OCI-LY1 (cell line): ENCODE measurements around the gene EIF4E1B.

Experiments used
- H2AFZ ChIP-seq: fragments of 200-600 bp; sonication (generic), shearing (Covaris generic); 2 replicates; pipeline ENCODE4 v1.6.0; 2014; ENCODE audit warnings: antibody characterized with exemption, mild to moderate bottlenecking, low read length
- H3F3A ChIP-seq: fragments of 200-600 bp; sonication (generic), shearing (Covaris generic); 2 replicates; pipeline ENCODE4 v1.6.0; 2014; ENCODE audit warnings: mild to moderate bottlenecking, antibody characterized with exemption, low read length, moderate library complexity; ENCODE audit not compliant: insufficient read depth
- H3K27ac ChIP-seq: fragments of 200-600 bp; sonication (generic); 2 replicates; pipeline ENCODE4 v1.5.1; 2014; ENCODE audit warnings: low read length, mixed run types, mild to moderate bottlenecking, low read depth; ENCODE audit not compliant: poor library complexity, severe bottlenecking
- H3K27me3 ChIP-seq: fragments of 200-600 bp; sonication (generic); 2 replicates; pipeline ENCODE4 v1.6.0; 2014; ENCODE audit warnings: antibody characterized with exemption, mild to moderate bottlenecking, low read length, moderate library complexity; ENCODE audit not compliant: insufficient read depth
- H3K36me3 ChIP-seq: fragments of 200-600 bp; sonication (generic); 2 replicates; pipeline ENCODE4 v1.6.1; 2014; ENCODE audit warnings: mild to moderate bottlenecking, antibody characterized with exemption, low read length, moderate library complexity, mixed read lengths; ENCODE audit not compliant: insufficient read depth
- H3K4me1 ChIP-seq: fragments of 200-600 bp; sonication (generic); 2 replicates; pipeline ENCODE4 v1.5.1; 2014; ENCODE audit warnings: mild to moderate bottlenecking, low read length, moderate library complexity; ENCODE audit not compliant: insufficient read depth, severe bottlenecking
- H3K4me2 ChIP-seq: fragments of 200-600 bp; sonication (generic), shearing (Covaris generic); 2 replicates; pipeline ENCODE4 v1.6.1; 2014; ENCODE audit warnings: low read length
- H3K4me3 ChIP-seq: fragments of 200-600 bp; sonication (generic); 2 replicates; pipeline ENCODE4 v1.5.1; 2014; ENCODE audit warnings: low read length, low read depth, mild to moderate bottlenecking, mixed read lengths; ENCODE audit not compliant: poor library complexity, severe bottlenecking
- H3K79me2 ChIP-seq: fragments of 200-600 bp; shearing (Covaris generic); 2 replicates; pipeline ENCODE4 v1.6.1; 2016; ENCODE audit warnings: mixed run types, low read length, mixed read lengths; ENCODE audit not compliant: insufficient read depth
- H3K9ac ChIP-seq: fragments of 200-600 bp; sonication (generic), shearing (Covaris generic); 2 replicates; pipeline ENCODE4 v1.6.1; 2014; ENCODE audit warnings: mild to moderate bottlenecking, low read length, mixed read lengths
- H3K9me2 ChIP-seq: fragments of 200-600 bp; sonication (generic), shearing (Covaris generic); 2 replicates; pipeline ENCODE4 v1.6.1; 2014; ENCODE audit warnings: low read depth, mild to moderate bottlenecking, low read length, mixed read lengths
- H3K9me3 ChIP-seq: fragments of 200-600 bp; shearing (Covaris generic); 2 replicates; pipeline ENCODE4 v1.6.1; 2014; ENCODE audit warnings: low read length, mixed read lengths
- H4K20me1 ChIP-seq: fragments of 200-600 bp; sonication (generic), shearing (Covaris generic); 2 replicates; pipeline ENCODE4 v1.6.0; 2016; ENCODE audit warnings: mild to moderate bottlenecking, low read length; ENCODE audit not compliant: insufficient read depth
- CTCF ChIP-seq: fragments of 200-600 bp; sonication (generic), shearing (Covaris generic); IDR thresholded peaks from 2 replicates; pipeline ENCODE4 v1.5.1; 2017; ENCODE audit warnings: mild to moderate bottlenecking, antibody characterized with exemption, low read length, moderate library complexity, mixed read lengths
- EZH2 ChIP-seq: fragments of 200-600 bp; sonication (generic), shearing (Covaris generic); IDR thresholded peaks from 2 replicates; pipeline ENCODE4 v1.8.0; 2017; ENCODE audit warnings: borderline replicate concordance, mixed run types, mild to moderate bottlenecking, antibody characterized with exemption, low read length, moderate library complexity, mixed read lengths

EIF4E1B gene

GRCh38 chr5:176594554-176594953 is 35.9 kb upstream of the EIF4E1B start:
- no peak overlapping the region for H3K27ac ChIP-seq
- no peaks in the 10 kb centered on the region for H3K4me1 ChIP-seq
- peaks cover 7% of the 10 kb centered on the region; the same call in 1 of the 2 replicates for H3K36me3 ChIP-seq
- TF ChIP-seq EZH2 = no peak
- TF ChIP-seq CTCF = no peak
- no peaks in the 10 kb centered on the region for H3K9me2 ChIP-seq
- H3K4me3 ChIP-seq = no peak overlapping the region
- no peak overlapping the region for H3K4me2 ChIP-seq
- 0 out of 2 replicates have a peak, but pooled peaks cover 2% of the 10 kb centered on the region for H3K9me3 ChIP-seq
- H3F3A ChIP-seq = no peaks in the 10 kb centered on the region
- H3K9ac ChIP-seq = no peak overlapping the region
- no peaks in the 10 kb centered on the region for H3K27me3 ChIP-seq
- no peak overlapping the region for H2AFZ ChIP-seq
- no peaks in the 10 kb centered on the region for H3K79me2 ChIP-seq
- H4K20me1 ChIP-seq = no peaks in the 10 kb centered on the region

- peaks cover 7% of the 10 kb centered on the region; the same call in 1 of the 2 replicates for H3K36me3 ChIP-seq
- no peaks in the 10 kb centered on the region for H4K20me1 ChIP-seq
- no peak overlapping the region for H2AFZ ChIP-seq
- no peak overlapping the region for H3K9ac ChIP-seq
- H3K4me1 ChIP-seq = no peaks in the 10 kb centered on the region
- H3K79me2 ChIP-seq = no peaks in the 10 kb centered on the region
- H3K4me2 ChIP-seq = no peak overlapping the region
- H3K9me2 ChIP-seq = no peaks in the 10 kb centered on the region
- no peaks in the 10 kb centered on the region for H3K27me3 ChIP-seq
- TF ChIP-seq EZH2 (no peak), CTCF (no peak)
- H3K9me3 ChIP-seq = 0 out of 2 replicates have a peak, but pooled peaks cover 2% of the 10 kb centered on the region
- H3K27ac ChIP-seq = no peak overlapping the region
- H3K4me3 ChIP-seq = no peak overlapping the region
- H3F3A ChIP-seq = no peaks in the 10 kb centered on the region
Measured at GRCh38 chr5:176595386-176595943, 35.0 kb upstream of the EIF4E1B start.

GRCh38 chr5:176596069-176596644 is 34.3 kb upstream of the EIF4E1B start:
- H3K4me3 ChIP-seq = no peak overlapping the region
- no peaks in the 10 kb centered on the region for H3F3A ChIP-seq

More at GRCh38 chr5:176596069-176596644, 34.3 kb upstream of the EIF4E1B start:
- Histone ChIP-seq H3K9me3 (0 out of 2 replicates have a peak, but pooled peaks cover 2% of the 10 kb centered on the region), H4K20me1 (no peaks in the 10 kb centered on the region), H3K9ac (no peak overlapping the region), H3K4me1 (no peaks in the 10 kb centered on the region), H3K4me2 (no peak overlapping the region; the same call in 1 of the 2 replicates), H3K9me2 (no peaks in the 10 kb centered on the region), H2AFZ (no peak overlapping the region), H3K36me3 (peaks cover 7% of the 10 kb centered on the region; the same call in 1 of the 2 replicates), H3K27me3 (no peaks in the 10 kb centered on the region), H3K27ac (no peak overlapping the region), H3K79me2 (no peaks in the 10 kb centered on the region)
- TF ChIP-seq CTCF (no peak), EZH2 (no peak)
